Liver (tissue), 3 donors: ENCODE data around the gene ZGPAT.

Source experiments
- CTCF ChIP-seq: fragments of 150-350 bp; IDR thresholded peaks from 2 replicates; pipeline ENCODE4 v1.5.1; 2017; ENCODE audit warnings: improper control_type of control experiment, low read depth, low read length; ENCODE audit not compliant: missing input control
- HNF4G ChIP-seq: IDR thresholded peaks from 2 replicates; pipeline ENCODE4 v1.6.1; 2016; ENCODE audit warnings: antibody characterized with exemption
- RAD21 ChIP-seq, 2 donors: IDR thresholded peaks; 2 replicates each; pipeline ENCODE4 v1.6.1; 2016; ENCODE audit warnings: antibody characterized with exemption in 2 of 2, mild to moderate bottlenecking in 2 of 2
- RXRA ChIP-seq, 2 donors: IDR thresholded peaks; 2 replicates each; pipeline ENCODE4 v1.6.1; 2017 to 2018; ENCODE audit warnings: antibody characterized with exemption in 2 of 2, mild to moderate bottlenecking in 1 of 2
- TAF1 ChIP-seq: conservative IDR thresholded peaks from 2 replicates; pipeline ENCODE4 v1.6.1; 2016; ENCODE audit warnings: antibody characterized with exemption, mild to moderate bottlenecking
- TF ChIP-seq, protein P1 (sequence below): IDR thresholded peaks from 2 replicates; pipeline ENCODE4 v1.6.1; 2016; ENCODE audit warnings: antibody characterized with exemption
- donor health status: healthy.
- donor health status: healthy.

- TF ChIP-seq TAF1 (no peak), CTCF (no peak), HNF4G (no peak), RAD21 (IDR thresholded peaks at IDR 0.05) (no peak), RXRA (IDR thresholded peaks at IDR 0.05) (no peak)
- TF ChIP-seq, protein P1, sequence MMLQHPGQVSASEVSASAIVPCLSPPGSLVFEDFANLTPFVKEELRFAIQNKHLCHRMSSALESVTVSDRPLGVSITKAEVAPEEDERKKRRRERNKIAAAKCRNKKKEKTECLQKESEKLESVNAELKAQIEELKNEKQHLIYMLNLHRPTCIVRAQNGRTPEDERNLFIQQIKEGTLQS: no peak
Observed at GRCh38 chr20:63705232-63706026, 2.4 kb upstream of the ZGPAT start.
